ENCODE results near the gene ZIM2.

Gene ZIM2

DNA sequence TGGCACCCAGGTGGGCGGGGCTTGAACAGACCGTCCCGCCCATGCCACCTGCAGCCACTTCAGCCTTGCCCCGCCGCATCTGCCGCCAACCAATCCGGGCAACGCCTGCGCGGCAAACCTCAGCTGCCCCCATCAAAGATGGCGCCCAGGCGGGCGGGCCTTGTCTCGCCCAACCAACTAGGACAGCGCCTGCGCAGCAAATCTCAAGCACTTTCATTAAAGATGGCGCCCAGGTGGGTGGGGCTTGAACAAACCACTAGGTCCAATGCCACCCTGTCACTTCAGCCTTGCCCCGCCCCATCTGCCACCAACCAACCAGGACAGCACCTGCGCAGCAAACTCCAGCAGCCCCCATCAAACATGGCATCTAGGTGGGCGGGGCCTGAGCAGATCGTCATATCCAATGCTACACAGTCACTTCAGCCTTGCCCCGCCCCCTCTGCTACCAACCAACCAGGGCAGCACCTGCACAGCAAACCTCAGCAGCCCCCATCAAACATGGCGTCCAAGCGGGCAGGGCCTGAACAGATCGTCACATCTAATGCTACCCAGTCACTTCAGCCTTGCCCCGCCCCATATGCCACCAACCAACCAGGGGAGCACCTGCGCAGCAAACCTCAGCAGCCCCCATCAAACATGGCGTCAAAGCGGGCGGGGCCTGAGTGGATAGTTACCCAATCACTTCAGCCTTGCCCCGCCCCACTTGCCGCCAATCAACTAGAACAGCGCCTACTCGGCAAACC lies 1.4 kb downstream of the ZIM2 start:
- DNase-seq: peak; percentile 0

DNA sequence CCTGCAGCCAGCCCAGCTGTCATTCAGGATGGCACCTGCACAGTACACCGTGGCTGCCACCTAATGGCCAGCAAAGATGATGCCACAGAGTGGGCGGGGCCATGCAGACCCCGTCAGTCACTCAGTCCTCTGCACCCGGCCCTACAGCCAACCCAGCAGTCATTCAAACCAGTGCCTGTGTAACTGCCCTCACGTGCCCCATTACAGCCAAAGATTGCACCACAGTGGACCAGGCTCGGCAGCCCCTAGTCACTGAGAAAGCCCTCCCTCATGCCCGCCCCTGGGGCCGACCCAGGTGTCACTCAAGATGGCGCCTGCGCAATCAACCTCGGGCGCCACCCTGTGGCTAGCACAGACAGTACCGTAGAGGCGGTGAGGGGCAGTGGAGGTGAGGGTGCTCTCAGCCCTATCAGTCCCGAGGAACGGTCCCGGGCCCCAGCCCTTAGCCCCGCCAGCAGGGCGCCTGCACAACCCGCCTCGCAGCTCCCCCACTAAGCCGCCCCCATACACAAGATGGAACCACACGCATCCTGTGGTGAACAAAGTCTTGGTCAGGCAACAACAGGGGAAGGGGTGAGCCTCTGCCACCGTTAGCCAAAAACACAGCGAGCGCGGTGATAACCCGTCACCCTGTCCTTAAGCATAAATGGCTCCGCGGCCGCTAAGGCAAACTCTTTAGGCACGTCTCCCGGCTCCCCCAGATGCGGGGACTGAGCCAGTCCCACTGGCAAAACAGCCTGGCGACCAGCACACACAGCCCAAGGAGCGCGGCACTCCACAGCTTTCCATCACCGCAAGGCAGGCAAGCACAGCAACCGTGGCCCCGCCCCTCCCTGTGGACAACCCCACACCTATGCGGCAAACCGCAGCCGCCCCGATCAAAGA lies 2.3 kb downstream of the ZIM2 start:
- DNase-seq: no peak

- DNase-seq: no peak
These were observed 3.0 kb downstream of the ZIM2 start for GRCh38 chr19:56837492-56838023.

- no peak for DNase-seq
These were observed 3.5 kb downstream of the ZIM2 start for GRCh38 chr19:56837004-56837403.

DNA sequence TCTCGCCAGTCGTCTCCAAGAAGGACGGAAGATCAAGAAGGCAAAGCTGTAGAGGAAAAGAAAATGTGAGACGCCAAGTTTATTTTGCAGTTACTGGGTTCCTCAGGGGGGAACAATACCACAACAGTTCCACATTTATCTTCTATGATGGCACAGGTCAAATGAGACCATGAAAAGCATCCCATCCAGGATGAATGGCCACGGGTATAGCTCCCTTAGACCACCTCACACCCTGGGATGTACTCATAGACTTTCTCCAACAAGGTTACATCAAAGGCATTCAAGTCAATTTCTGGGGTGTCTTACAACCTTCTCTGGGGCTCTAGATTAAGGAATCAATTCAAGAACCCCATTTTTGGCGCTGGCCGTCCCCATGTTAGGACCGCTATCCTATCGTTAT lies 4.5 kb downstream of the ZIM2 start:
- no peak for DNase-seq

- DNase-seq: no peak
These were observed 5.1 kb downstream of the ZIM2 start for GRCh38 chr19:56835401-56835800.

DNA sequence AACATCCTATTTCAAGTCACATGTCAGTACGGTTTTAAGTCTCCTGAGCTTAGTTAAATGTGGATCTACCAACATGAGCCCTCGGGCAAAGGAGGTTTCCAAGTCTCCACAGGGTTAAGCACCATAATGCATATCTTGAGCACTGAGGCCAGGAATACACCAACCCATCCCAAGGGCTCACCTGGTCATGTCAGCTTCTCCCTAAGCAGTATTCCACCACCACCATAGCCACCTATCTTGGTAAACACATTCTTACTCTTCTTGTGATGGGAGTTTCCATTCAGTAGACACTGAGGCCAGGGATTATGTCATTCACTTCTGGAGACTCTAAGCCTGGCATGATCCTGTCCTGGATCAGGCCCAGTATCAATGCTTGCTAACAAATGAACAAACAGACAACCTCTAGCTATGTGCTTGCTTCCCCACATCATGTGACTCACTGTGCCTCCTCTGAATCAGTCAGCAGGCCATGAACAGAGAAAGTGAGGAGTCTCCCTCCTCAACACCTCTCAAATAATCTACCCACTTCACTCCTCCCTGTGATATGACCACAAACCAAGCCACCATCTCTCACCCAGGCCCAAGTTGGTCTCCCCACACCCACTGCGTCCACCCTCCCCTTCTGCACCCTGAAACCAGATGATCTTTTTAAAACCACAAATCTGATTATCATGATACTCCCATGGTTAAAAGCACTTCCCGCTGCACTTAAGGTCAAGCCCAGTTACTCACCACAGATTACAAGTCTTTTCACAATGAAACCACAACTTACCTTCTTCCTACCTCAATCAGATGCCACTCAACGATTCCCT lies 5.8 kb downstream of the ZIM2 start:
- DNase-seq: no peak

DNA sequence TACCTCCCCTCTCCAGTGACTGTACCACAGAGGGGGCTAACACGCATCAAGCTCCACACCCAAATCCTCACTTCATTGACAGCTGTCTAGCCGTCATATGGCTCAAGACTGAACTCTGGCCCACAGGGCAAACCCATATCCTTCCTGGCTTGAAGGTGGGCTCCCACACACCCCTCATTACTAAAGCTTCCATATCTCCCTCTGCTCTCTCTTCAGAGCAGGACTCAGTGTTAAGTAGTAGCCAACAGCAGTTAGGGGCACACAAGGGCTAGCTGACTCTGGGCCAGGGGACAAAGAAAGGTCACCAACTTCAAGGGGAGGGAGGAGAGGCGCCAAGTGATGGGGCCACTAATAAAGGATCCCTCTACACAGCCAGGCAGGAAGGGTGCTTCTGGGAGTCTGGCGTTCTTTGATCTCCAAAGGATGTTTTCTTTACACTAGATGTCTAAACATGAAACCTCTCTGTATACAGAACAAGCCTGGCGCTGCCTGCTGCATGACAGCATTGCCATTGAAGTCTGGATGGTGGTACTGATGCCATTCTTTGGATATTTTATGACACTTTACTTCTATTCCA lies 8.1 kb downstream of the ZIM2 start:
- DNase-seq: no peak

DNA sequence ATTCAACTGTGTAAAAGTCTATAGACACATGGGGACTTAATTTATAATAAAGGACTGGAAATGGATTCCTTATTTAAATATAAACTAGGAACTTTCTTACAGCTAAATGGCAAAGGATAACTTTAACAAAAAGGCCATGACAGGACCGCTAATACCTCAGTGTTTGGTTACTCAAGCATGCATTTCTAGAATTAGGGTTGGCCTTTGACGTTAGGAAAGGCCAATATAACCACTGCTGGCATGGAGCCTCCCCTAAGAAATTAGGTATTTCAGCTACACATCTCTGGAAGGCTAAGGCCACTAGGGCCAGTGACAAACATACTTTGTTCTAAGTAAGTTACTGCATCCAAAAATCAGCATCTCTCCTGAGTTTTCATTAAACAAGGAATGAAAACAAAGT lies 9.3 kb downstream of the ZIM2 start:
- DNase-seq: no peak

GRCh38 chr19:56829596-56829995 lies 10.9 kb downstream of the ZIM2 start:
- no peak for DNase-seq

GRCh38 chr19:56827708-56828107 lies 12.8 kb downstream of the ZIM2 start:
- DNase-seq: no peak

- no peak for DNase-seq
These were observed 16.6 kb downstream of the ZIM2 start for GRCh38 chr19:56823956-56824355.

- DNase-seq: no peak
These were observed 17.1 kb downstream of the ZIM2 start for GRCh38 chr19:56823417-56823816.

DNA sequence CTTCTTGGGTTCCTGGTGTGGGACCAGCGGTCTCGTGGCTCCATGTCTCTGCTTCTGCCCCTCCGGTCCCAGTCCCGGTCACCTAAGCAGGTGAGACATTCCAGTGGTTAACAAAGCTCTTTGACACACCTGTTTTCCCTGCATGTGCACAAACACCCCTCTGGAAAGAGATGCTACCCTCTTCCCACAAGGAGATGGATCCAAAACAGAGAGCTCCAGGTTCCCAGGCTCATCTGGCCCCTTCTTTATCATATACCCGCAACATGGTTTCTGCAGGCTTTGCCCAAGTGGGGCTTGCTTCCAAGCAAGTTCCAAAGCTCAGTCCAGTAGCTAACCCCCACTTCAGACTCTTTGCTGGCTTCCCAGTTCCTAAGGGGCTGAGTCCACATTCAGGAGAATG lies 17.8 kb downstream of the ZIM2 start:
- no peak for DNase-seq

- no peak for DNase-seq
These were observed 18.9 kb downstream of the ZIM2 start for GRCh38 chr19:56821675-56822074.

GRCh38 chr19:56821209-56821608 lies 19.3 kb downstream of the ZIM2 start:
- no peak for DNase-seq

- DNase-seq: no peak
These were observed 21.4 kb downstream of the ZIM2 start for GRCh38 chr19:56819166-56819565.

GRCh38 chr19:56814656-56815055 lies 25.9 kb downstream of the ZIM2 start:
- DNase-seq: no peak

DNA sequence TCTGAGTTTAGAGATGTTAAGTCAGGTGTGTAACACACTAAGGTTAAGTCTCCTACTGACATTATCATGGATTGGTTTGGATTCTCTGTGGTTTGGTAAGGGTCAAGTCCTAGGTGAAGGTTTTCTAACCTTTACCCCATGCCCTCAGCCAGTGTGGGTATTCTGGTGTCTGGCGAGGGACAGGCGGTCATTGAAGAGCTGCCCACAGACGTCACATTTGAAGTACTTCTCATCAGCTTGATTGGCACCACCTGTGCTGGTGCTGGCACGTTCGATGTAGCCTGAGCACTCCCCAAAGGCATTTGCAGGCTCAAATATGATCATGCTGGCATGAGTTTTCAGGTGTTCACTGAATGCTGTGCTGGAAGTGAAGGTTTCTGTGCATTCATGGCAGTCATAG lies 27.0 kb downstream of the ZIM2 start:
- no peak for DNase-seq

DNA sequence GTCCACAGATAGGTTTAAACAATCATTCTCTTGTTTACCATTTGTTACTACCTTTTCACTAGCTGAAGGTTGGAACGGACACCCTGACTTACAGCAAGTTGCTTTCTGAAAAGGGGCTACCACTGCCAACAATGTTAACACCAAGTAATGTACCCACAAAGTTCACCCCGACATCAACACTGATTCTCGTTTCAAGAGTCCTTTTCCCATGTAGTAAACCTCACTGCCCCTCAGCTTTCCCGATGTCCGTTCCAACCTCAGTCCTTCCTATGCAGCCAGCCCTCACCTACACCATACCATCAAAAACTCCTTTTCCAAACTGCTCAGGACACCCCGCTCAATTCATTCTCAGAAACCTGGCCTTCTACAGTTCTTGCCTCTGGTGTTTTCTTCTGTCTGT lies 29.0 kb downstream of the ZIM2 start:
- no peak for DNase-seq

- DNase-seq: no peak
These were observed 30.3 kb downstream of the ZIM2 start for GRCh38 chr19:56810260-56810659.

DNA sequence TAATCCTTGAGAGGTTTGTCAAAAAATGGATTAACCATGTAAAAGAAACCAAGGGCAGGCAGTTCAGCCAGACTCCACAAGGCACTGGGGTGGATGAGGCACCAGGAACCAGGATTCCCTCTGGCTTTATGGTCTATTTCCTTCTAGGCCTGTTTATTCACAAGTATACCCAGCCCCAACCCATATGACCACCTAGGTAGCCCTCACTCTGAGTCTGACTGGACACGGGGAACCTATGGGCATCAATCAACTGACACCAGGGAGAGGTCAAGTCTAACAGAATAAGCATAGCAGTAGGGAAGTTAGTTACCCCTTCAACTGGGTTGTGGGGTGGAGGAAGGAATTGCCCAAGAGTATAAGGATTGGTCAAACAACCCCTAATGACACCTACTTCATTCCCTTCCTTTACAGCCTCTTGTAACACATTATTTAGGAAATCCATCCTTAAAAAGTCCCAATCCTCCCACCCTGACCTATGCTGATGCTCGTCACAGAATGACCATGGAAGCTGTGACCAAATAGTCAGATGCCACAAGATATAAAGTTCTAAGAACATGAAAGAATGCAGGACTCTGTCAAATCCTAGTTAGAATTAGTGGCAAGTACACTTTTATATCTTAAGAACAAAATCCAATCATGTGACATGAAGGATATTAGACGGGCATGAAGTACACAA lies 31.7 kb downstream of the ZIM2 start:
- no peak for DNase-seq
